Left lung (tissue), 8 donors: ENCODE results near the gene VAC14. TPM values are rescaled to one million over a fixed set of nuclear protein-coding genes. Genes with fewer than 3 reads are reported as not detected.

Experiments used
- polyA plus RNA-seq, 6 donors: library from polyadenylated mRNA; unstranded; fragments of 120-200 nt; gene quantifications; one replicate each; pipeline ENCODE4 v1.2.1, GENCODE V29; 2013; ENCODE audit not compliant: insufficient read length in 6 of 6
- total RNA-seq, 2 donors: library from RNA; stranded (reverse); fragmentation: NEBNext Ultra II Directional; extraction: Animal tissue kit (Norgen Biotek cat#: 25700); gene quantifications; one replicate each; pipeline ENCODE4 v1.2.1, GENCODE V29; 2021
- donor health status: DM: no; HTN: yes; CAD: no.
- donor health status: DM: no; HTN: no; CAD: no.

Gene VAC14
- total and polyA plus RNA-seq, 8 donors, result 22.2 to 53.2 (median 29.2) TPM

Other genes with a start within 250 kb of the VAC14 start
- 1 to 10 TPM; 2.1 to 4.1 TPM for gene IL34, start 154.6 kb downstream of the VAC14 start, total RNA-seq
- under 1 TPM; 0.24 to 0.55 (median 0.42) TPM for gene IL34, start 154.6 kb downstream of the VAC14 start, polyA plus RNA-seq
- 10 to 100 TPM; 58.1 to 96.3 TPM for gene MTSS2, start 115.1 kb downstream of the VAC14 start, total RNA-seq
- gene MTSS2, start 115.1 kb downstream of the VAC14 start, polyA plus RNA-seq, result 100 to 1,000 TPM in 4 of 6 donors, 10 to 100 TPM in 2; 95.3 to 106 (median 102) TPM